HG02642 (cell line): ENCODE data around the gene GRXCR1.

ENCODE experiments used
- ATAC-seq: cut with Tn5 transposase; IDR thresholded peaks from one replicate; pipeline ENCODE4 v1.9.1; 2021; ENCODE audit warnings: mild to moderate bottlenecking; ENCODE audit not compliant: unreplicated experiment, poor library complexity

Gene GRXCR1

DNA sequence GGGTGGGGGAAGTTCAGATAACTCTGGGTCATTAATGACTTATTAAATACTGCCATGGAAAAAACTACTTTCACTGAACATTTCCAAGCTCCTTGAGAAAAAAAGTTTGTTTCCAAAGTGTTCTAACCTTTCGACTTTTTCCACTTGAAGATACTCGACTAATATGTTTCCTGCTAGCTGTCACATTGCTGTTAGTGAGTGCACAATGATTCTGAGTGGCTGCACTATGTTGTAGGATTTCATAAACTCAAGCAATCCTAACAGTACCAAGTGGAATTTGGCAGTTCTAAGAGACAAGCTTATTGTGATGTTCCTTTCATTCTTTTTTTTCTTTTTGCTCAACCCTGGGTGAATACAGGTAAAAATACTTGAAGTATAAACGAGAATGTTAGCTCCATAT lies 33.4 kb downstream of the GRXCR1 start:
- ATAC-seq = no peak

DNA sequence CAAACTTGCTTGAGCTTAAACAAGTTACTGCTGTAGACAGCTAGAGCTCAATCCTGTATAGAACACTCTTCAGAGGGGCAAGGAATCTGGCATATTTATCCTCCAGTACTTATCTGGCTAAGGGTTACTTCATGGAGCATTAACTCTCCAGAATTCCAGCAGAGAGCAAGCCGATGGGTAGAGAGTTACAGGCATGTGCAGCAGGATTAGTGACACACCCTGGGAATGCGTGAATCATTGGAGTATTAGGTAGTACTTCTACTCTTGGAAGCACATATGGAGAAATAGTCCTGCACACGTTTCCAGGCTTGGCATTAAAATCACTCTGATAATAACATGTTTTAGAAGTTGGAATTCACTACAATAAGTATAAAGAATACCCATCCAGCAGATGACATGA lies 35.4 kb downstream of the GRXCR1 start:
- no peak for ATAC-seq

DNA sequence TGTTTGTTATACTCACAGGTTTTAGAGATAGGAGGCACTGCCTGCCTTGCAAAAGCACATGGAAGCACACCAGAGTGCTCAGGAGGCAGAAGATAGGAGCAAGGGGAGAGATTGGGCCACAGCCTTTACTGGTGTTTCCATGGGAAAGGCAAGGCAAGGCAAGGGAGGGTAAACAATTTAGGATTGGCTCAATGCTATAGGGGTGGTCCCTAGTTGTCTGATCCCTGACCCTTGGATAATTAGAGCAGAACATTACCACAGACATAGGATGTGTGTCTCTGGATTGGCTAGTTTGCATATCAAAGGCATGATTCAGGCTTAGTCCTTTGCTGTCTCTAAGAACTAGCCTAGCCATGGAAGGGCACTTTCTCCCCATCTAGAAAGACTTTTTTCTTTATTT lies 36.1 kb downstream of the GRXCR1 start:
- ATAC-seq = no peak

DNA sequence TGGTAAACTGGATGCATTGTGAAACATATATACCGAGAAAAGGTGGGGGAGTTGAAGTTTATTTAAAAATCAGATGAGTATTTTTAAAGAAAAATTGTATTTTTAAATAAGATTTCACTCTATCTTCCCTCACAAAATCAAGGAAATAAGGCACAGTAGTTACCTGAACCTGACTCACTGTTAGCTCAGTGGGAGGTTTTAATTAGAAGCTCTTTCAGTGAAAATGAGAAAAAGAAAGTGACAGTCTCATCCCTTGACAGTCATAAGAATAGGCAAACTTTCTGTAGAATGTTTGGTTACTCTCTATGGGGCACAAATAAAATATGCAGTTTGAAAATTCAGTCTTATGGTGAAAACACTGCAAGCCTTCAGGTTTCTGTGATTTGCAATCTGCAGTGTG lies 49.7 kb downstream of the GRXCR1 start:
- no peak for ATAC-seq

- ATAC-seq = no peak
Observed at GRCh38 chr4:42945874-42946273, 53.4 kb downstream of the GRXCR1 start.

- ATAC-seq = no peak
Observed at GRCh38 chr4:42953321-42953720, 60.8 kb downstream of the GRXCR1 start.

DNA sequence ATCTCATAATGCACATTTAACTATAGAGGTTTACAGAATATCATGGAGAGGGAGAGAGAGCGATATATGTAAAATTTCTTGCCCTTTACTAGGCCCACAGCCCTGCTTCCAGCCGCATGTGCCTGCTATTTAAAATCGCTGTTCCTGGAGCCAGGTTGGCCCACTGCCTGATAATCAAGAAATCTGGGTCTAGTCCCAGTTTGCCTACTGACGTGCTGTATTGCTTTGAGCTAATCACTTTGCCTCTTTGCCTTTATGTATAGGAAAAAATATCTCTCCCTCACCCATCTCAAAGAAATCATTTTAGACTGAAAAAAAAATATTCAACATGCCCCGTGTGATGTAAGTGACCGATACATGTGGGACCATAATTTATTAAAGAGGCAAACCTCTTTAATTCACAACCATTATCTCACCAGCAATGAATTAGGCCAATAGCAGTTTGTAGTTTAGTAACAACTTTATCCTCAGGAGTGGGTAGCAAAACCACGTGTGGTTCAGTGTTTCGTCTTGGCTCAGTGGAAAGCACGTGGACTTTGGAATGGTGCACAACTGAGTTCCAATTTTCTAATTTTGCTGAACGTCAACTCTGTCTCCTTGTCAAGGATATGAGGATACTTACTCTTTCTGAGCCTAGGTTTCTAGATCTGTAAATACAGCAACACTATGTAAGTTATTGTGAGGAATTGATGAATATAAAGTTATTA lies 62.6 kb downstream of the GRXCR1 start:
- no peak for ATAC-seq

DNA sequence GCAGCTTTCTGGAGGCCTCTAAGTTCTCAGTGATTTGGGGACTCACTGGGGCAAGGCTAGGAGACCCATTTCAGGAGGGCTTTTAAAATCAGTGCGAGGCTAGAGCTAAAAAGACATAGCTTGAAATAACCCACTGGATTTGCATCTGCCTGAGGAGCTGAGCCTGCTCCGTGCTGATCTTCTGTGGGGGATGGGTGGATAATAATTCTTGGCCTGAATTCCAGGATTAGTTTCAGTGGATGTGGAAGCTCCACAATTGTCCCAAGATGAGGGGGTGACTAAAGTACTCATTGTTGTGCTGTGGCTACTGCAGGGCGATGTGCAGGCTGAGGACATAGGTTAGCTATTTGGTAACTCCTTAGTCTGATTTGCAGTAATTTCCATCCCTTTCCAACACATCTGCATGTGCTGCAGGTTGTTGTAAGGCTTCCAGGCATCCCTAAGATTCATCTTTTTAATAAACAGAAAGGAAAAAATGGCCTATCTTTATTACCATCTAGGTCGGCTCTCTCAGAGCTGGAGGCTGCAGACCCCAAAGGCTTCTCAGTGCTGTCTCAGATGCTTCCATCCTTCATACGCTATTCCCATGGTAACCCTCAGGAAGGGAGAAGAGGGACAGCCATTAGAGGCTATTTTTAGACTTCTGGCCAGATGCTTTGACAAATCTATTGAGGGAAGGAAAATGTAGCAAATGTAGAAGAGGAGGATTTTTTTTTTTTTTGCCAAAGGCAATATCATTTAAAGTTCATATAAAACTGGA lies 63.4 kb downstream of the GRXCR1 start:
- no peak for ATAC-seq

GRCh38 chr4:42965326-42965725 lies 72.8 kb downstream of the GRXCR1 start:
- no peak for ATAC-seq

- no peak for ATAC-seq
Observed at GRCh38 chr4:42985976-42986375, 93.5 kb downstream of the GRXCR1 start.

GRCh38 chr4:42995343-42995944 lies 102.9 kb downstream of the GRXCR1 start:
- peak; percentile 89 for ATAC-seq

DNA sequence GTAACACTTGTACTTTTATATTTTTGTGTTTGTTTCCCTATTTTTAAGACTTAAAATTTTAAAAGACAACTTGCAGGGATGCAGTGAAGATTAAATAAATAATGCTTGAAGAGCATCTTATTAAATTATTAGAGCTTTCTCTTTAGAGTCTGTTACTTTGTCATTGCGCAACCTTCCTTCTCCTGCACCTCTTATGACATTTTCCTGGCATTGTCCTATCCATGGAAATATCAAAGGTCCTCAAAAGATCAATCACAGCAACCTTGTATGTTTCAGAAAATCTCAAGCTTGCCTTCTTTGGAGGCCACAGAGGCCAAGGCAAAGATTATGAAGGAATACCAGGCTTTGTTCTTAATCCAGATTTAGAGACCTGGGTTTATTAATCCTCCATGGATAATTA lies 116.3 kb downstream of the GRXCR1 start:
- no peak for ATAC-seq

DNA sequence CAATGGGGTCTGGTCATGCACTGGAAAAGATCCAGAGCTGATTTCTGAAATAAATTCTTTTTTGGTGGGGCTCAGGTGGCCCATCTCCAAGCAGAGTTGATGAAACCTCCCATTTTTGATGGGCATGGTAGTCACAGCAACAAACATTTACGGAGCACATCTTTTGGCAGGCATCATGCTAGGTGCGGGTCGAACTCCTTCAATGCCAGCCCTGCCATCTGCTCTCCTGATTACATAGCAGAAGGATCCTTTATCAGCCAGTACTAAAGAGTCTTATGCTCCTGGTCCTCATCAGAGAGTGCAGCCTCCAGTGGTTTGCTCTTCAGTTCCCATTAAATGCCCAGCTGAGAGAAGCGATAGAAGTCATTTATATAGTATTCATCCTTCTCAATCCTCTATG lies 121.7 kb downstream of the GRXCR1 start:
- ATAC-seq = no peak

- no peak for ATAC-seq
Observed at GRCh38 chr4:43041632-43042031, 149.1 kb downstream of the GRXCR1 start.

DNA sequence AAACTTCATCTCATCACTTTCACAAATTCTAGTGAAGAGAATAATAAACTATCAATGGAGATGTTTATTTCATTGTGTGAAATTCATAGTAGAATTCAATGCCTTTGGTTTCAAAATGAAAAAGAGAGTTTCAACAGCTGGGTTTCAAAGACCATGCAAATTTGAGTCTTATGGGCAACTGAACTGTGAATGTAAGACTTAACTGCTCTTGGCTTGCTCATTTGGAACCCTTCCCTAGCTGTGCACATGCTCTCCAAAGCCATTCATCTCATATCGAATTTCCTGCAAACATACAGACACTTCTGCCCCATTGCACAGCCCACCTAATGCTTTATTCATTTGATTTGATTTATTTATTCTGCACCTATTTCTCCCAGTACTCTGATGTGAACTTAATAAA lies 154.5 kb downstream of the GRXCR1 start:
- ATAC-seq = no peak

GRCh38 chr4:43048570-43048969 lies 156.1 kb downstream of the GRXCR1 start:
- no peak for ATAC-seq

- no peak for ATAC-seq
Observed at GRCh38 chr4:43049326-43049725, 156.8 kb downstream of the GRXCR1 start.

- no peak for ATAC-seq
Observed at GRCh38 chr4:43066415-43066814, 173.9 kb downstream of the GRXCR1 start.

DNA sequence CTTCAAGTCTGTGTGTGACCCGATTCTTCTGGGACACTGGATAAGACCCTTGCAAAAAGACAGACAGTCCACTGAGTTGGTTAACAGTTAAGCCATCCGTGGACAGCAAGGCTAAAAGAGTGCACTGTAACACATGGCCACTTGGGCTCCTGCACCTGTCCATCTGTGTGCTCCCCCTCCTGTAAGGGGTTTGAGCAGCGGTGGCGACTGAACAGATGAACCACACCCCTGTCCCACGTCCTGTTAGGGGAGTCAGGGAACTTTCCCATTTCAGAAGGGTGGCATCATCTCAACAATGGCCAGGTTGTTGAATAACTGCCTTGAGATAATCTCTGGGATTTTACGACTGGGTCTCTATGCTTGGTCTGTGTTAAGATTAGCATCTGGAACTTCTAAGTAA lies 178.6 kb downstream of the GRXCR1 start:
- no peak for ATAC-seq
